ENCODE data around the gene GRAMD1A. TPM values are rescaled to one million over a fixed set of nuclear protein-coding genes. Genes with fewer than 3 reads are reported as not detected.
"Not testable (repeated sequence)": the region's sequence is repeated elsewhere in the genome, so short reads cannot be mapped to it uniquely, and the experiment has no call there.

The GRAMD1A gene
- total RNA-seq, 1 experiment from 2014 or later = 32.8 TPM

DNA sequence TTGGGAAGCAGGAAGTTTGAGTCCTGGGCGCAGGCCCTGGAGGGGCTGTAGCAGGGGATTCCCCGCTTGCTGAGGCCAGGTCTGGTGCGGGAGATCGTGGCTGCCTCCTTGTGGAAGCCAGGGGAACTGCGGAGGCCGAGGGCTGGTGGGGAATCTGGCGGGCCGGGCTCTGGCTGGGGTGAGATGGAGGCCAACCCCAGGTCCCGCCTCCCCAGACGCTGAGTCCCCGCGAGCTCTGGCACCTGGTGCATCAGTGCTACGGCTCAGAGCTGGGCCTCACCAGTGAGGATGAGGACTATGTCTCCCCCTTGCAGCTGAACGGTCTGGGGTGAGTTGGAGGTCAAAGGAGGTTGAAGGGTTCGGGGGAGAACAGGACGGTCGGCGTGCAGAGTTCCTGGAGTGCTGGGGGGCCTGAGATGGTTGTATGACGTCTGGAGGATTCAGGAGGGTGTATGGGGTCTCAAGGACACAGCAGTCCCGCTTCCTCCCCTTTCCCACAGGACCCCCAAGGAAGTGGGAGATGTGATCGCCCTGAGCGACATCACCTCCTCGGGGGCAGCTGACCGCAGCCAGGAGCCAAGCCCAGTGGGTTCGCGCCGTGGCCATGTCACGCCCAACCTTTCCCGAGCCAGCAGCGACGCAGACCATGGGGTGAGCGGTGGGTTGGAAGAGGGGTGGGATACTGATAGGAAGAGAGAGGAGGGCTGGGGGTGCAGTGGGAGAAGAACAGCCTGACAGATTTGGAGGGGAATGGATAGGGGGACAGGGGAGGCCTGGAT, 13.1 kb downstream of the GRAMD1A start:
- no peaks in the 10 kb centered on the region for H3K27me3 ChIP-seq (ENCODE audit: low read length)
- ATAC-seq = peak; percentile 57
- no peaks in the 10 kb centered on the region for H4K20me1 ChIP-seq (ENCODE audit: low read length)
- H3K27ac ChIP-seq (ENCODE audit: low read length) = no peak overlapping the region
- TF ChIP-seq EZH2phosphoT487 (IDR thresholded peaks at IDR 0.05; ENCODE audit: borderline replicate concordance, low read length) = no peak
- TF ChIP-seq, protein P1, sequence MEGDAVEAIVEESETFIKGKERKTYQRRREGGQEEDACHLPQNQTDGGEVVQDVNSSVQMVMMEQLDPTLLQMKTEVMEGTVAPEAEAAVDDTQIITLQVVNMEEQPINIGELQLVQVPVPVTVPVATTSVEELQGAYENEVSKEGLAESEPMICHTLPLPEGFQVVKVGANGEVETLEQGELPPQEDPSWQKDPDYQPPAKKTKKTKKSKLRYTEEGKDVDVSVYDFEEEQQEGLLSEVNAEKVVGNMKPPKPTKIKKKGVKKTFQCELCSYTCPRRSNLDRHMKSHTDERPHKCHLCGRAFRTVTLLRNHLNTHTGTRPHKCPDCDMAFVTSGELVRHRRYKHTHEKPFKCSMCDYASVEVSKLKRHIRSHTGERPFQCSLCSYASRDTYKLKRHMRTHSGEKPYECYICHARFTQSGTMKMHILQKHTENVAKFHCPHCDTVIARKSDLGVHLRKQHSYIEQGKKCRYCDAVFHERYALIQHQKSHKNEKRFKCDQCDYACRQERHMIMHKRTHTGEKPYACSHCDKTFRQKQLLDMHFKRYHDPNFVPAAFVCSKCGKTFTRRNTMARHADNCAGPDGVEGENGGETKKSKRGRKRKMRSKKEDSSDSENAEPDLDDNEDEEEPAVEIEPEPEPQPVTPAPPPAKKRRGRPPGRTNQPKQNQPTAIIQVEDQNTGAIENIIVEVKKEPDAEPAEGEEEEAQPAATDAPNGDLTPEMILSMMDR (conservative IDR thresholded peaks at IDR 0.05; ENCODE audit: low read depth, low read length) = peak; percentile 75
- intact Hi-C loops (cut with micrococcal nuclease) = loop anchor here (1.0 kb wide), 1 partner anchor 40 kb away; no protein-coding TSS in a partner anchor
- H3K36me3 ChIP-seq (ENCODE audit: low read depth, low read length) = no peaks in the 10 kb centered on the region
- no peaks in the 10 kb centered on the region for H3K4me1 ChIP-seq (ENCODE audit: insufficient read depth, low read length)
- no peak overlapping the region for H3K9ac ChIP-seq (ENCODE audit: low read length)
- no peaks in the 10 kb centered on the region for H3F3A ChIP-seq (ENCODE audit: low read length, unreplicated experiment)
- ChIA-PET POLR2A (ENCODE audit: unreplicated experiment) (no interaction called here), CTCF (no interaction called here)
- H3K9me2 ChIP-seq (replicated peaks; ENCODE audit: low read length) = no peaks in the 10 kb centered on the region
- no peaks in the 10 kb centered on the region for H3K79me2 ChIP-seq (ENCODE audit: low read length)
- peak; percentile 36 for DNase-seq
- no TSS peak for BruUV-seq (replicated peaks)
- H2AFZ ChIP-seq (ENCODE audit: low read length) = no peak overlapping the region
- H3K4me2 ChIP-seq (ENCODE audit: low read length) = no peak overlapping the region
- H3K9me3 ChIP-seq (ENCODE audit: low read length) = no peaks in the 10 kb centered on the region
- H3K4me3 ChIP-seq (ENCODE audit: low read length) = no peak overlapping the region

GRCh38 chr19:35013820-35014754, 14.0 kb downstream of the GRAMD1A start:
- Histone ChIP-seq H3K9ac (ENCODE audit: low read length) (no peak overlapping the region), H3K27ac (ENCODE audit: low read length) (no peak overlapping the region), H3K79me2 (ENCODE audit: low read length) (no peaks in the 10 kb centered on the region), H2AFZ (ENCODE audit: low read length) (no peak overlapping the region), H3K4me2 (ENCODE audit: low read length) (no peak overlapping the region), H3K9me3 (ENCODE audit: low read length) (no peaks in the 10 kb centered on the region), H3K36me3 (ENCODE audit: low read depth, low read length) (no peaks in the 10 kb centered on the region), H3K4me1 (ENCODE audit: insufficient read depth, low read length) (no peaks in the 10 kb centered on the region), H3K4me3 (ENCODE audit: low read length) (no peak overlapping the region), H3K27me3 (ENCODE audit: low read length) (no peaks in the 10 kb centered on the region), H3F3A (ENCODE audit: low read length, unreplicated experiment) (no peaks in the 10 kb centered on the region), H3K9me2 (replicated peaks; ENCODE audit: low read length) (no peaks in the 10 kb centered on the region), H4K20me1 (ENCODE audit: low read length) (no peaks in the 10 kb centered on the region)
- intact Hi-C loops (cut with micrococcal nuclease) = loop anchor here (1.0 kb wide), 1 partner anchor 41 kb away; no protein-coding TSS in a partner anchor
- BruUV-seq (replicated peaks) = no TSS peak
- CTCF ChIA-PET = interaction anchor here (0.9 kb wide), 1 partner anchor 41 kb away, joined by 3 read pairs; no protein-coding TSS in a partner anchor
- no peak for ATAC-seq
- POLR2A ChIA-PET (ENCODE audit: unreplicated experiment) = no interaction called here
- DNase-seq = no peak
- no peak for TF ChIP-seq EZH2phosphoT487 (IDR thresholded peaks at IDR 0.05; ENCODE audit: borderline replicate concordance, low read length)

- ATAC-seq; H3K27ac ChIP-seq (ENCODE audit: low read length); DNase-seq; H3K4me3 ChIP-seq (ENCODE audit: low read length); H3K9me2 ChIP-seq (replicated peaks; ENCODE audit: low read length); H3K4me1 ChIP-seq (ENCODE audit: insufficient read depth, low read length); H3K9me3 ChIP-seq (ENCODE audit: low read length); intact Hi-C loops (cut with micrococcal nuclease); H3K9ac ChIP-seq (ENCODE audit: low read length); H4K20me1 ChIP-seq (ENCODE audit: low read length); H3K4me2 ChIP-seq (ENCODE audit: low read length); POLR2A ChIA-PET (ENCODE audit: unreplicated experiment); H2AFZ ChIP-seq (ENCODE audit: low read length); H3K36me3 ChIP-seq (ENCODE audit: low read depth, low read length); H3K27me3 ChIP-seq (ENCODE audit: low read length); BruUV-seq (replicated peaks); CTCF ChIA-PET; H3K79me2 ChIP-seq (ENCODE audit: low read length); H3F3A ChIP-seq (ENCODE audit: low read length, unreplicated experiment): not testable (repeated sequence)
Observed at GRCh38 chr19:35014774-35015173, 14.7 kb downstream of the GRAMD1A start.
